ENCODE results near the gene GALNT18.

The GALNT18 gene

GRCh38 chr11:11510939-11511338 is 110.9 kb downstream of the GALNT18 start:
- TF ChIP-seq CTCF (IDR thresholded peaks at IDR 0.05; ENCODE audit: insufficient read depth, low read depth, low read length, missing control alignments) = no peak
- DNase-seq (ENCODE audit: low read depth) = peak; percentile 59
- H3K4me3 ChIP-seq (ENCODE audit: low read length) = no peak overlapping the region

- no peak overlapping the region for H3K4me3 ChIP-seq (ENCODE audit: low read length)
- no peak for DNase-seq (ENCODE audit: low read depth)
- TF ChIP-seq CTCF (IDR thresholded peaks at IDR 0.05; ENCODE audit: insufficient read depth, low read depth, low read length, missing control alignments) = no peak
These were observed 116.1 kb downstream of the GALNT18 start for GRCh38 chr11:11505692-11506091.

GRCh38 chr11:11505190-11505589 is 116.6 kb downstream of the GALNT18 start:
- H3K4me3 ChIP-seq (ENCODE audit: low read length) = no peak overlapping the region
- DNase-seq (ENCODE audit: low read depth) = no peak
- TF ChIP-seq CTCF (IDR thresholded peaks at IDR 0.05; ENCODE audit: insufficient read depth, low read depth, low read length, missing control alignments) = no peak

GRCh38 chr11:11504071-11504470 is 117.7 kb downstream of the GALNT18 start:
- H3K4me3 ChIP-seq (ENCODE audit: low read length) = no peak overlapping the region
- no peak for DNase-seq (ENCODE audit: low read depth)
- TF ChIP-seq CTCF (IDR thresholded peaks at IDR 0.05; ENCODE audit: insufficient read depth, low read depth, low read length, missing control alignments) = no peak

GRCh38 chr11:11502263-11502861 is 119.4 kb downstream of the GALNT18 start:
- DNase-seq (ENCODE audit: low read depth) = no peak
- TF ChIP-seq CTCF (IDR thresholded peaks at IDR 0.05; ENCODE audit: insufficient read depth, low read depth, low read length, missing control alignments) = no peak
- H3K4me3 ChIP-seq (ENCODE audit: low read length) = no peak overlapping the region

- TF ChIP-seq CTCF (IDR thresholded peaks at IDR 0.05; ENCODE audit: insufficient read depth, low read depth, low read length, missing control alignments) = no peak
- peak; percentile 48 for DNase-seq (ENCODE audit: low read depth)
- no peak overlapping the region for H3K4me3 ChIP-seq (ENCODE audit: low read length)
These were observed 120.1 kb downstream of the GALNT18 start for GRCh38 chr11:11501546-11502262.

All from epithelial cell of esophagus (primary cell).